Mammary microvascular endothelial cell (primary cell): ENCODE measurements around the gene APPL2. TPM values are rescaled to one million over a fixed set of nuclear protein-coding genes. Genes with fewer than 3 reads are reported as not detected.

ENCODE experiments used
- total RNA-seq: library from RNA; depleted of rRNA; stranded (reverse); fragments of >200 nt; gene quantifications from 2 replicates; pipeline ENCODE4 v1.2.3, GENCODE V29; 2015

Gene APPL2, protein sequence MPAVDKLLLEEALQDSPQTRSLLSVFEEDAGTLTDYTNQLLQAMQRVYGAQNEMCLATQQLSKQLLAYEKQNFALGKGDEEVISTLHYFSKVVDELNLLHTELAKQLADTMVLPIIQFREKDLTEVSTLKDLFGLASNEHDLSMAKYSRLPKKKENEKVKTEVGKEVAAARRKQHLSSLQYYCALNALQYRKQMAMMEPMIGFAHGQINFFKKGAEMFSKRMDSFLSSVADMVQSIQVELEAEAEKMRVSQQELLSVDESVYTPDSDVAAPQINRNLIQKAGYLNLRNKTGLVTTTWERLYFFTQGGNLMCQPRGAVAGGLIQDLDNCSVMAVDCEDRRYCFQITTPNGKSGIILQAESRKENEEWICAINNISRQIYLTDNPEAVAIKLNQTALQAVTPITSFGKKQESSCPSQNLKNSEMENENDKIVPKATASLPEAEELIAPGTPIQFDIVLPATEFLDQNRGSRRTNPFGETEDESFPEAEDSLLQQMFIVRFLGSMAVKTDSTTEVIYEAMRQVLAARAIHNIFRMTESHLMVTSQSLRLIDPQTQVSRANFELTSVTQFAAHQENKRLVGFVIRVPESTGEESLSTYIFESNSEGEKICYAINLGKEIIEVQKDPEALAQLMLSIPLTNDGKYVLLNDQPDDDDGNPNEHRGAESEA
- total RNA-seq: 15.8 and 19.4 TPM in 2 replicates

DNA sequence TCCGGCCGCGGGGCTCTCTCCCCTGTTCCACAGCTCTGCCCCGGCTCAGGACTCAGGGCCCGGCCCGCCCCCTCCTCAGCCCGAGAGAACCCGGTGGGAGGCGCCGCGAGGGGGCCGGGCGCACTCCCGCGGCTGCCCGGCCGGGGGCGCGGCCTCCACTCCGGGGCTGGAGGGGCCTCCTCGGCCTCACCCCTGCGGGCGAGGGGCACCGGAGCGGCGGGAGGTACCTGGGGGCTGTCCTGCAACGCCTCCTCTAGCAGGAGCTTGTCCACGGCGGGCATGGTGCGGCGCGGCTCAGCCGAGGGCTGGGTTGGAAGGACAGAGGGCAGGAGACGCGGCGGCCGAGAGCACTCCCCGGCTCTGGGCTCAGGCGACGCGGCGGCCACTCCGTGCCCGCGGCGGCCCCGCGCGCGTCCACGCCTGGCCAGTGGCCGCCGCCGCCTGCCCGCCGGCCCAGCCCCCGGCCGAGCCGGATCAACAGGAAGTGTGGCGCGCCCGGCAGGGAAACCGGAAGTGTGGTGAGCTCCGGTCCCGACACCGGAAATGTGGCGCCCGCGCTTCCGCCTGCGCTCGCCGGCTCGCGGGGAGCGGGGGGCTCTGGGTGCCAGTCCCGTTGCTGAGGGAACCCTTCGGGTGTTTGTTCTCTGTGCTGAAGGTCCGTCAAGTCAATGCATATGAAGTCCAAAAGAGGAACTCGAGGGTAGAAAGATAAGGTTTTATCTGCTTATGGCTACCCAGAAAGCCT is at the start of gene APPL2:
TSS of gene APPL2 (minus strand) at position 443 of the 745 bp plus-strand sequence. CDS start at position 281, 162 bp downstream.

Other genes with a start within 250 kb of the APPL2 start
- 7.7 and 12.3 TPM in 2 replicates for gene NOPCHAP1, start 249.9 kb downstream of the APPL2 start, total RNA-seq
- gene ALDH1L2, start 151.7 kb downstream of the APPL2 start, total RNA-seq: 3.7 and 9.3 TPM in 2 replicates
- 66.8 and 71.3 TPM in 2 replicates for gene WASHC4, start 128.4 kb downstream of the APPL2 start, total RNA-seq
- gene C12orf75, start 94.5 kb upstream of the APPL2 start, total RNA-seq: 81.4 and 89.5 TPM in 2 replicates